VCaP (cell line): ENCODE data around the gene FARP2.

ENCODE experiments used
- H3K27ac ChIP-seq: fragments of 450-650 bp; 2 replicates; pipeline ENCODE4 v1.5.1; 2017
- CTCF ChIP-seq: fragments of 450-650 bp; conservative IDR thresholded peaks from 2 replicates; pipeline ENCODE4 v1.5.1; 2017; ENCODE audit warnings: mild to moderate bottlenecking, moderate library complexity

Gene FARP2

GRCh38 chr2:241469746-241470145 is 113.7 kb downstream of the FARP2 start:
- H3K27ac ChIP-seq = no peak overlapping the region
- TF ChIP-seq CTCF = no peak

GRCh38 chr2:241473399-241473798 is 117.3 kb downstream of the FARP2 start:
- H3K27ac ChIP-seq = no peak overlapping the region
- no peak for TF ChIP-seq CTCF

GRCh38 chr2:241475267-241475666 is 119.2 kb downstream of the FARP2 start:
- peak overlapping the region; percentile 22 for H3K27ac ChIP-seq
- TF ChIP-seq CTCF = no peak

GRCh38 chr2:241478166-241478565 is 122.1 kb downstream of the FARP2 start:
- no peak overlapping the region for H3K27ac ChIP-seq
- TF ChIP-seq CTCF = no peak

GRCh38 chr2:241479026-241479898 is 123.2 kb downstream of the FARP2 start:
- no peak for TF ChIP-seq CTCF
- H3K27ac ChIP-seq = no peak overlapping the region

GRCh38 chr2:241481687-241482086 is 125.6 kb downstream of the FARP2 start:
- no peak overlapping the region for H3K27ac ChIP-seq
- no peak for TF ChIP-seq CTCF

- TF ChIP-seq CTCF = no peak
Measured at GRCh38 chr2:241482126-241482955, 126.3 kb downstream of the FARP2 start.

More at GRCh38 chr2:241482126-241482955, 126.3 kb downstream of the FARP2 start:
- no peak overlapping the region for H3K27ac ChIP-seq
